HCT116 (cell line): ENCODE results near the gene HOXC6. TPM values are rescaled to one million over a fixed set of nuclear protein-coding genes. Genes with fewer than 3 reads are reported as not detected.
"Not testable (repeated sequence)": the region's sequence is repeated elsewhere in the genome, so short reads cannot be mapped to it uniquely, and the experiment has no call there.

Experiments used
- ATAC-seq: fragments of 200-7000 bp; cut with Tn5 transposase; 2 replicates; pipeline ENCODE4 v1.9.1; 2020; ENCODE audit warnings: mild to moderate bottlenecking, moderate library complexity
- BruUV-seq: library from RNA; stranded (reverse); fragments of 400-500 nt; replicated peaks from 2 replicates; lab custom pipeline; 2021; lab: Mats Ljungman, UMichigan
- CTCF ChIA-PET: fragments of 300-600 bp; sonication (Branson Sonifier 250); formaldehyde crosslinking; loops from one replicate; lab custom pipeline; 2021; ENCODE audit warnings: antibody characterized with exemption; lab: Charles Lee
- POLR2A ChIA-PET: fragments of 300-600, 350-600 bp; sonication (Branson Sonifier 250); formaldehyde crosslinking; loops from one replicate; lab custom pipeline; 2021; ENCODE audit warnings: antibody characterized with exemption; lab: Charles Lee
- RAD21 ChIA-PET, 2 experiments: fragments of 300-600 bp; sonication (Branson Sonifier 250); formaldehyde crosslinking; loops; one replicate each; lab custom pipeline; 2023; ENCODE audit warnings: low total read pairs in 2 of 2; ENCODE audit not compliant: uncharacterized antibody in 2 of 2, unreplicated experiment in 2 of 2, low non-redundant PET in 1 of 2; lab: Charles Lee
- DNase-seq: peaks from one replicate; pipeline ENCODE4 v3.0.0-alpha.2; 2010; ENCODE audit warnings: low read depth, low spot score
- H2AFZ ChIP-seq: fragments of 200-600 bp; shearing (Covaris generic), sonication (generic); 2 replicates; pipeline ENCODE4 v1.6.1; 2017; ENCODE audit warnings: low read depth, mixed run types, mixed read lengths, antibody characterized with exemption, low read length; ENCODE audit not compliant: poor library complexity, severe bottlenecking
- H3K27ac ChIP-seq: 2 replicates; pipeline ENCODE4 v1.5.1; 2012; ENCODE audit warnings: low read depth, low read length
- H3K27me3 ChIP-seq: fragments of 200-600 bp; sonication (generic); 2 replicates; pipeline ENCODE4 v1.6.1; 2016; ENCODE audit warnings: mixed run types, low read length, mixed read lengths; ENCODE audit not compliant: insufficient read depth
- H3K36me3 ChIP-seq, 2 experiments: fragments of 200-500 bp in 1 of 2; fragments of 200-600 bp in 1 of 2; sonication (Bioruptor generic) in 1 of 2; sonication (generic) in 1 of 2; 2 replicates each; pipeline versions ENCODE4 v1.5.1 to v1.6.1; 2014 to 2016; ENCODE audit warnings: low read length in 2 of 2, inconsistent platforms in 1 of 2, mixed read lengths in 1 of 2, mixed run types in 1 of 2; ENCODE audit not compliant: insufficient read depth in 2 of 2, control insufficient read depth in 1 of 2
- H3K4me1 ChIP-seq, 2 experiments: fragments of 200-600 bp in 1 of 2; sonication (generic) in 1 of 2; 2 replicates each; pipeline versions ENCODE4 v1.5.1 to v1.6.1; 2012 to 2017; ENCODE audit warnings: low read length in 2 of 2, inconsistent platforms in 1 of 2, mild to moderate bottlenecking in 1 of 2, mixed read lengths in 1 of 2, mixed run types in 1 of 2, moderate library complexity in 1 of 2; ENCODE audit not compliant: insufficient read depth in 2 of 2, control insufficient read depth in 1 of 2
- H3K4me2 ChIP-seq: fragments of 200-600 bp; sonication (generic); 2 replicates; pipeline ENCODE4 v1.6.1; 2017; ENCODE audit warnings: mixed run types, low read length, mixed read lengths
- H3K4me3 ChIP-seq, 2 experiments: fragments of 200-600 bp in 1 of 2; sonication (generic) in 1 of 2; replicated peaks in 1 of 2; 2 replicates each; pipeline ENCODE4 v1.5.1; 2011 to 2016; ENCODE audit warnings: low read length in 2 of 2, control low read depth in 1 of 2, low read depth in 1 of 2, mild to moderate bottlenecking in 1 of 2, mixed read lengths in 1 of 2, mixed run types in 1 of 2
- H3K79me2 ChIP-seq: fragments of 200-600 bp; sonication (generic); 2 replicates; pipeline ENCODE4 v1.6.1; 2017; ENCODE audit warnings: mild to moderate bottlenecking, mixed run types, low read length, moderate library complexity, mixed read lengths; ENCODE audit not compliant: insufficient read depth
- H3K9ac ChIP-seq: fragments of 200-600 bp; sonication (generic); 2 replicates; pipeline ENCODE4 v1.6.1; 2016; ENCODE audit warnings: low read length, mixed read lengths
- H3K9me2 ChIP-seq: fragments of 200-600 bp; sonication (generic), shearing (Covaris generic); 2 replicates; pipeline ENCODE4 v1.6.1; 2017; ENCODE audit warnings: mixed run types, mild to moderate bottlenecking, moderate library complexity; ENCODE audit not compliant: insufficient read depth
- H3K9me3 ChIP-seq, 2 experiments: fragments of 200-500 bp in 1 of 2; fragments of 200-600 bp in 1 of 2; sonication (Bioruptor generic) in 1 of 2; sonication (generic) in 1 of 2; 2 replicates each; pipeline ENCODE4 v1.6.1; 2014 to 2017; ENCODE audit warnings: low read length in 2 of 2, mixed read lengths in 2 of 2, inconsistent platforms in 1 of 2, low read depth in 1 of 2, mild to moderate bottlenecking in 1 of 2, mixed run types in 1 of 2, moderate library complexity in 1 of 2; ENCODE audit not compliant: control insufficient read depth in 1 of 2, insufficient read depth in 1 of 2
- H4K20me1 ChIP-seq: fragments of 200-600 bp; sonication (generic), shearing (Covaris generic); 2 replicates; pipeline ENCODE4 v1.6.1; 2017; ENCODE audit warnings: mixed run types, mild to moderate bottlenecking, moderate library complexity; ENCODE audit not compliant: insufficient read depth
- CEBPB ChIP-seq: IDR thresholded peaks from 2 replicates; pipeline ENCODE4 v1.6.1; 2012; ENCODE audit warnings: low read depth
- EZH2 ChIP-seq: fragments of 200-600 bp; sonication (generic); IDR thresholded peaks from 2 replicates; pipeline ENCODE4 v1.6.1; 2017; ENCODE audit warnings: antibody characterized with exemption, mixed run types
- EZH2phosphoT487 ChIP-seq: fragments of 200-600 bp; IDR thresholded peaks from 2 replicates; pipeline ENCODE4 v1.6.1; 2018; ENCODE audit warnings: antibody characterized with exemption, borderline replicate concordance
- FOSL1 ChIP-seq: IDR thresholded peaks from 2 replicates; pipeline ENCODE4 v1.6.1; 2012; ENCODE audit warnings: low read depth
- JUND ChIP-seq: IDR thresholded peaks from 2 replicates; pipeline ENCODE4 v1.6.1; 2012
- RAD21 ChIP-seq: IDR thresholded peaks from 2 replicates; pipeline ENCODE4 v1.6.1; 2012; ENCODE audit warnings: low read depth, mild to moderate bottlenecking
- SIN3A ChIP-seq: IDR thresholded peaks from 2 replicates; pipeline ENCODE4 v1.6.1; 2012; ENCODE audit warnings: low read depth
- SP1 ChIP-seq: IDR thresholded peaks from 2 replicates; pipeline ENCODE4 v1.6.1; 2012; ENCODE audit warnings: low read depth
- SRF ChIP-seq: IDR thresholded peaks from 2 replicates; pipeline ENCODE4 v1.6.1; 2012; ENCODE audit warnings: low read depth
- TCF7L2 ChIP-seq: IDR thresholded peaks from 2 replicates; pipeline ENCODE4 v1.7.0; 2011; ENCODE audit warnings: borderline replicate concordance, inconsistent platforms; ENCODE audit not compliant: insufficient read depth, insufficient read length; ENCODE audit errors: extremely low read depth
- YY1 ChIP-seq: IDR thresholded peaks from 2 replicates; pipeline ENCODE4 v1.6.1; 2011; ENCODE audit warnings: low read length, low read depth, moderate library complexity, mild to moderate bottlenecking; ENCODE audit not compliant: insufficient replicate concordance; ENCODE audit errors: extremely low read depth
- intact Hi-C: fragments of 100-400 bp; cut with micrococcal nuclease; formaldehyde crosslinking; loops from 2 replicates; pipeline ENCODE4 v1.10.0; 2022
- total RNA-seq: library from RNA; stranded (reverse); gene quantifications from one replicate; pipeline ENCODE4 v1.2.1, GENCODE V29; 2021; ENCODE audit not compliant: unreplicated experiment
- TF ChIP-seq, protein P1 (sequence below): IDR thresholded peaks from 2 replicates; pipeline ENCODE4 v1.6.1; 2012; ENCODE audit warnings: low read depth
- TF ChIP-seq, protein P2 (sequence below): IDR thresholded peaks from 2 replicates; pipeline ENCODE4 v1.6.1; 2012
- TF ChIP-seq, protein P3 (sequence below): IDR thresholded peaks from 2 replicates; pipeline ENCODE4 v1.6.1; 2012

Gene HOXC6
- total RNA-seq, 1 experiment from 2014 or later, result 3.1 TPM

DNA sequence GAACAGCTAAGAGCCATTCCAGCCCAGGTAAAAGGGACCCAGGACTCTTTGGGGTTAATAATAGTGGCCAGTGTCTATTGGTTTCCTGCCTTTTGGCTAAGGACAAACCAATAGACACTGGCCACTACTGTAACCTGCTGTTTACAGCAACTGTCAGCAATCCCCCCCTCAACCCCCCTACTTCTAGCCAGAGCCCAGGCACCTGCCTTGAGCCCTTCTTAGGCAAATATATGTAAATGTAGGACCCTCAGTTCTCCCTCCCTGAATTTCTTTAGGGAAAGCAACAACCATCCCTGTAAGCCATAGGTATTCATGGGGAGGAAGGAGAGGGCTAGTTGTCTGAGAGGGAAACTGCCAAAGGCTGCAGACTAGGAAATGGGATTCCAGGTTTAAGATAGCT, 47.7 kb downstream of the HOXC6 start:
- H3K9me3 ChIP-seq, result no peaks in the 10 kb centered on the region
- H3K4me3 ChIP-seq, result no peak overlapping the region
- H2AFZ ChIP-seq, result no peak overlapping the region
- ChIA-PET RAD21 (no interaction called here), POLR2A (no interaction called here), CTCF (no interaction called here)
- no peaks in the 10 kb centered on the region for H3K27me3 ChIP-seq
- no peak for ATAC-seq
- TF ChIP-seq CEBPB (no peak), SP1 (no peak), RAD21 (no peak), FOSL1 (no peak), EZH2 (no peak), YY1 (no peak), JUND (no peak), SIN3A (no peak), EZH2phosphoT487 (no peak), TCF7L2 (no peak), SRF (no peak)
- TF ChIP-seq, protein P1, sequence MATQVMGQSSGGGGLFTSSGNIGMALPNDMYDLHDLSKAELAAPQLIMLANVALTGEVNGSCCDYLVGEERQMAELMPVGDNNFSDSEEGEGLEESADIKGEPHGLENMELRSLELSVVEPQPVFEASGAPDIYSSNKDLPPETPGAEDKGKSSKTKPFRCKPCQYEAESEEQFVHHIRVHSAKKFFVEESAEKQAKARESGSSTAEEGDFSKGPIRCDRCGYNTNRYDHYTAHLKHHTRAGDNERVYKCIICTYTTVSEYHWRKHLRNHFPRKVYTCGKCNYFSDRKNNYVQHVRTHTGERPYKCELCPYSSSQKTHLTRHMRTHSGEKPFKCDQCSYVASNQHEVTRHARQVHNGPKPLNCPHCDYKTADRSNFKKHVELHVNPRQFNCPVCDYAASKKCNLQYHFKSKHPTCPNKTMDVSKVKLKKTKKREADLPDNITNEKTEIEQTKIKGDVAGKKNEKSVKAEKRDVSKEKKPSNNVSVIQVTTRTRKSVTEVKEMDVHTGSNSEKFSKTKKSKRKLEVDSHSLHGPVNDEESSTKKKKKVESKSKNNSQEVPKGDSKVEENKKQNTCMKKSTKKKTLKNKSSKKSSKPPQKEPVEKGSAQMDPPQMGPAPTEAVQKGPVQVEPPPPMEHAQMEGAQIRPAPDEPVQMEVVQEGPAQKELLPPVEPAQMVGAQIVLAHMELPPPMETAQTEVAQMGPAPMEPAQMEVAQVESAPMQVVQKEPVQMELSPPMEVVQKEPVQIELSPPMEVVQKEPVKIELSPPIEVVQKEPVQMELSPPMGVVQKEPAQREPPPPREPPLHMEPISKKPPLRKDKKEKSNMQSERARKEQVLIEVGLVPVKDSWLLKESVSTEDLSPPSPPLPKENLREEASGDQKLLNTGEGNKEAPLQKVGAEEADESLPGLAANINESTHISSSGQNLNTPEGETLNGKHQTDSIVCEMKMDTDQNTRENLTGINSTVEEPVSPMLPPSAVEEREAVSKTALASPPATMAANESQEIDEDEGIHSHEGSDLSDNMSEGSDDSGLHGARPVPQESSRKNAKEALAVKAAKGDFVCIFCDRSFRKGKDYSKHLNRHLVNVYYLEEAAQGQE, result no peak
- TF ChIP-seq, protein P2, sequence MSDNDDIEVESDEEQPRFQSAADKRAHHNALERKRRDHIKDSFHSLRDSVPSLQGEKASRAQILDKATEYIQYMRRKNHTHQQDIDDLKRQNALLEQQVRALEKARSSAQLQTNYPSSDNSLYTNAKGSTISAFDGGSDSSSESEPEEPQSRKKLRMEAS, result no peak
- TF ChIP-seq, protein P3, sequence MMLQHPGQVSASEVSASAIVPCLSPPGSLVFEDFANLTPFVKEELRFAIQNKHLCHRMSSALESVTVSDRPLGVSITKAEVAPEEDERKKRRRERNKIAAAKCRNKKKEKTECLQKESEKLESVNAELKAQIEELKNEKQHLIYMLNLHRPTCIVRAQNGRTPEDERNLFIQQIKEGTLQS, result no peak
- H3K36me3 ChIP-seq, result no peaks in the 10 kb centered on the region
- H4K20me1 ChIP-seq, result no peaks in the 10 kb centered on the region
- H3K9me2 ChIP-seq, result no peaks in the 10 kb centered on the region
- no peak overlapping the region for H3K27ac ChIP-seq
- H3K4me2 ChIP-seq, result no peak overlapping the region
- H3K9ac ChIP-seq, result no peak overlapping the region
- H3K79me2 ChIP-seq, result no peaks in the 10 kb centered on the region
- intact Hi-C loops, result no loop called here
- no peak for DNase-seq
- no peaks in the 10 kb centered on the region for H3K4me1 ChIP-seq
- BruUV-seq, result no TSS peak

DNA sequence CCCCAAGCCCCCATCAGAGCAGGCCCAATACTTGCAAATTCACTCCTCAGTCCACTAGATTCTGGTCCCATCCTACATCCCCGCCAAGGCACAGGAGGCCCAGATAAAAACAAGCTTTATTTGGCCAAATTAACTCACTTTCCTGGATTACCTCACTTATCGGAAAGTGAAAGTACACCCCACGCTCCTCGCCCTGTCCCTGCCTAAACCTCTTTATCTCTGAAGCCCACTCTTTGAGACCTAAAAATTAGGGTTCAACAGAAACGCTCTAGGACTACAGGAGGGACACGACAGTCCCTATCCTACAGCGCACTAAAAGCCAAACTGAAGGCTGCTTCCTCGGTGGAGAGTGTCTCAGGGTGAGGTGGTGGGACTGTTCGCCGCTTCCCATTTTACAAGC, 49.6 kb downstream of the HOXC6 start:
- H3K27me3 ChIP-seq, H3K9ac ChIP-seq, H3K9me2 ChIP-seq, H3K79me2 ChIP-seq, DNase-seq, intact Hi-C loops, H3K4me2 ChIP-seq, BruUV-seq, H4K20me1 ChIP-seq, H3K4me1 ChIP-seq, RAD21 ChIA-PET, H3K36me3 ChIP-seq, CTCF ChIA-PET, POLR2A ChIA-PET, H3K9me3 ChIP-seq, H3K27ac ChIP-seq, H3K4me3 ChIP-seq, H2AFZ ChIP-seq, ATAC-seq: not testable (repeated sequence)

DNA sequence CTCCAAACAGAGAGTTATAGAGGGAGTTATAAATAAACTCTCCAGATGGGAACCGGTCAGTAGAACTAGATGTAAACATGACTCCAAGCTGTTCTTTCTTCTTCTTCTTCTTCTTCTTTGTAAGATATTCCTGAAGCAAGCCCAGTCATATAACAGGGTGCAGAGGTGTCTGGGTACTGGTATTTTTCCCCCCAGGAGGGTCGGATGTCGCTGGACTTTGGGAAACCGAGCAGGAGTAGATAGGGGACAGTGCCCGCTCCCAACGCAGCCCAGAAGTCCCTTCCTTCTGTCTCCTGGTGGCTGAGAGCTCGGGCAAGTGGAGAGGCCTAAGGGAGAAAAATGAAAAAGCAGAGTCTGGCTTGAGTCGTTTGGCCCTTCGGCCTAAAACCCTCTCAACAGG, 50.9 kb downstream of the HOXC6 start:
- BruUV-seq, H3K27ac ChIP-seq, H3K9ac ChIP-seq, H3K4me2 ChIP-seq, H3K9me2 ChIP-seq, ATAC-seq, RAD21 ChIA-PET, H3K36me3 ChIP-seq, POLR2A ChIA-PET, H3K9me3 ChIP-seq, CTCF ChIA-PET, H2AFZ ChIP-seq, H4K20me1 ChIP-seq, H3K27me3 ChIP-seq, H3K4me3 ChIP-seq, intact Hi-C loops, DNase-seq, H3K4me1 ChIP-seq, H3K79me2 ChIP-seq: not testable (repeated sequence)
